CD4-positive, alpha-beta T cell treated with Interleukin-10 for 1 hour (primary cell): ENCODE results near the gene PI4K2A.
"Not testable (repeated sequence)": the region's sequence is repeated elsewhere in the genome, so short reads cannot be mapped to it uniquely, and the experiment has no call there.

Source experiments
- DNase-seq: peaks from one replicate; pipeline ENCODE4 v3.0.0-alpha.2; 2020

Gene PI4K2A

GRCh38 chr10:97632949-97633884 lies 7.3 kb upstream of the PI4K2A start, which contains the start of gene MORN4:
Gene MORN4, minus strand, starts transcription at chr10:97633500. Its CDS starts 13,847 bp downstream, at chr10:97619653.
- DNase-seq: peak; percentile 94

- peak; percentile 30 for DNase-seq
These were observed 6.5 kb upstream of the PI4K2A start for GRCh38 chr10:97633921-97634320.

GRCh38 chr10:97635577-97635976 lies 4.9 kb upstream of the PI4K2A start:
- no peak for DNase-seq

DNA sequence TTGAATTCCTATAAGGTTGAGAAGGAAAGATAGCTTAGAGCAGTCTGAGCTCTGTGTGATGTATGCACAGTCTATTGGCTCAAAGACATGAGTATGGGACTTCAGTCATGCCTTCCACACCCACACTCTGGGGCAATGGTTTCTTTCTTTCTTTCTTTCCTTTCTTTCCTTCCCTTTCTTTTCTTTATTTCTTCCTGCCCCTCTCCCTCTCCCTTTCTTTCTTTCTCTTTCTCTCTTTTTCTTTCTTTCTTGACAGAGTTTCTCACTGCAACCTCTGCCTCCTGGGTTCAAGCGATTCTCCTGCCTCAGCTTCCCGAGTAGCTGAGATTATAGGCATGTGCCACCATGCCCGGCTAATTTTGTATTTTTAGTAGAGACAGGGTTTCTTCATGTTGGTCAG lies 1.4 kb upstream of the PI4K2A start:
- not testable (repeated sequence) for DNase-seq

DNA sequence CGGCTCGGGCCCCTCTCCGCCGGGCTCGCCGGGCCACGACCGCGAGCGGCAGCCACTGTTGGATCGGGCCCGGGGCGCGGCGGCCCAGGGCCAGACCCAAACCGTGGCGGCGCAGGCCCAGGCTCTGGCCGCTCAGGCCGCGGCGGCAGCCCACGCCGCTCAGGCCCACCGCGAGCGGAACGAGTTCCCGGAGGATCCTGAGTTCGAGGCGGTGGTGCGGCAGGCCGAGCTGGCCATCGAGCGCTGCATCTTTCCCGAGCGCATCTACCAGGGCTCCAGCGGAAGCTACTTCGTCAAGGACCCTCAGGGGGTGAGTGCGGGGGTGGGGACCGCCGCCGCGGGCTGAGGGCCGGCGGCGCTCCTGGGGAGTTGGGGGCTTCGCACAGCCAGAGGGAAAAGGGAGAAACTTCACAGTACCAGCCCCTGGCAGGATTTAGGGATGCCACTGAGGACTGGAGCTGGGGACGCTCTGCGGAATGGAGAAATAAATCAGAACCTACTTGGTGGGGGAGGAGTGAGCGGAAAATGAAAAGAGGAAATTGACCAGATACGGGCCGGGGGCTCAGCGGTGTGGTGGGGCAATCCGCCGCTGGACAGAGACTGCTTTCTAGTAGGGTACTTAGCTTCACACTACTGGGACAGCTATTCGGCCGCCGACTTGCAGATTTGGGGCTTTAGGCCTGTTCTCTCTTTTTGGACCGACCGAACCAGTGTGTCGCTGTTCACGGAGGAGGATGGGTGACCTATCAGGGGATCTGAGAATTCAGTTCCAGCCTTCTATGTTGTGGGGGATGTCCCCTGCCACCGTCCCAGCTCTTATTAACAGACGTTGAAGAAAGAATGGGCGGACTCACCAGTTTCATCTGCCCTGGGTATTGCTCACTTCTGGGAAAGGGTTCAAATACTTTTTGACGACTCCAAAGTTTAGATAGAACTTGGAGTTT lies 669 bp downstream of the PI4K2A start:
- DNase-seq: peak; percentile 15

- not testable (repeated sequence) for DNase-seq
These were observed 2.1 kb downstream of the PI4K2A start for GRCh38 chr10:97642471-97643159.

DNA sequence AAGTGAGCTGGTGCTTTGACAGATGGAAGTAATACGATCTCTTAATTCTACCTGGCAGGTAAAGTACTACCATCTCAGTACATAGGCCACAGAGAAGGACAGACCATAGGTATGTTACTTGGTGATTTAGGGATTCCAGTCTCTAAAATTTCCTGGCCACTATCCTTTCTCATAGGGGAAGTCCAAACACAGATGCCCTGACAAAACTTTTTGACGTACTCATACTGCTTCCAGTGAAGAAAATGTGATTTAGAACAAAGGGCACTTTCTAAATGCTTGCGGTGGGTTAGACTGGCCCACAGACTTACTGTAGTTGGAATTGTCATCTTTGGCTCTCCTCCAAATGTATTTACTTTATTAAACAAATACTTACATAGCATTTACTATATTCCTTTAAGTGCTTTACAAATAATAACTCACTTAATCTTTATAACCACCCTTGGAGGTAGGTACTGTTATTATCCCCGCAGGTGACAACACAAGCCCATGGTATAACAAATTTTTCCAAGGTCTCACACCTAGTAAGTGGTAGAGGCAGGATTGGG lies 3.0 kb downstream of the PI4K2A start:
- no peak for DNase-seq

- no peak for DNase-seq
These were observed 4.5 kb downstream of the PI4K2A start for GRCh38 chr10:97644936-97645335.

GRCh38 chr10:97647556-97647955 lies 7.1 kb downstream of the PI4K2A start:
- DNase-seq: no peak

DNA sequence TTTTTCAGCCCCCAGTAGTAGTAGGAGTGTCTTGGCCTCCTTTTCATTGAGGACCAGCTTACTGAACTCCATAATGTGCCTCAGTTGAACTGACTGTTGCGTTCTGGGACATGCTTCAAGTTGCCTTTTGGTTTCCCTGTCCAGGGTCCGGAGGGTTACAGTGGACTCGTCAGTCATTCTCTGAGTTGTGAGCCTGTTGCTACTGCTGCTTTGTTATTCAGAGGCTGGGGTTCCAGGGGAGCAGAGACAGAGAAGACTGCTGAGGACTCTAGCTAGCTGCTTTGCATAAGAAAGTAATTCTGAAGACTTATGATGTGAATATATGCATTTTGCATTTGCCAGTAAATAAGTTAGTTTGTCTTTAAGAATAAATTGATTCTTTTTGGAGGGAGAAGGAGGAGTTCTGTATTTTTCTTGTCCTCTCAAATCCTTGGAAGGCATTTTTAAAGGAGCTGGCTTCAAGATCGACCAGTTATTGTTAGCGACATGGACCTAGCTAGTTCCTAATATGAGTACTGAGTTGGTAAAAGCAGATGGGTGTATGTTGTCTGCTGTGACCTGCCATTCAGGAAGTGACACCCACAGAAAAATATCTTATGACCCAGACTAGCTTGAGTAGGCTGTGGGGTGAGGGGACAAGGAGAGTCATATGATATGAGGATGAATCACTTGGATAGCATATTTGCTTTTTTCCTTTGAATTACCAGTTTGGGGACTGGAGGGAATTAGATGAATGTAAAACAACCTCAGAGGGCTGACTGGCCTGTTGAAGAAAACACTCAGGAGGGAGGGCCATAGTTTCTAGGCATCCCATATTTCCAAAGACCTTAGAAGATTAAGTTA lies 8.3 kb downstream of the PI4K2A start:
- DNase-seq: peak; percentile 63

DNA sequence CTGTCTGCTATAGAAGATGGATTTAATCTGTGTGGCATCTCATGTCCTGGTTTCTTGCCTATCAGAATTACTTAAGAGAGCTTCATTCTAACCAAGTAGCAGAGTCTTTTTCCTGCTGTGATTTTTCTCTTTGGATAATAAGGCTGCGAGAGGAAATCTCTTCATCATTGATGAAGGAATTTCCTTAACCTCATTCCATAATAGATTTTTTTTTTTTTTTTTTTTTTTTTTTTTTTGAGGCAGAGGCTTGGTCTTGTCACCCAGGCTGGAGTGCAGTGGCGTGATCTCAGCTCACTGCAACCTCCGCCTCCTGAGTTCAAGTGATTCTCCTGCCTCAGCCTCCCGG lies 8.9 kb downstream of the PI4K2A start:
- not testable (repeated sequence) for DNase-seq

- DNase-seq: no peak
These were observed 10.3 kb downstream of the PI4K2A start for GRCh38 chr10:97650726-97651125.

GRCh38 chr10:97651773-97652172 lies 11.3 kb downstream of the PI4K2A start:
- DNase-seq: no peak

DNA sequence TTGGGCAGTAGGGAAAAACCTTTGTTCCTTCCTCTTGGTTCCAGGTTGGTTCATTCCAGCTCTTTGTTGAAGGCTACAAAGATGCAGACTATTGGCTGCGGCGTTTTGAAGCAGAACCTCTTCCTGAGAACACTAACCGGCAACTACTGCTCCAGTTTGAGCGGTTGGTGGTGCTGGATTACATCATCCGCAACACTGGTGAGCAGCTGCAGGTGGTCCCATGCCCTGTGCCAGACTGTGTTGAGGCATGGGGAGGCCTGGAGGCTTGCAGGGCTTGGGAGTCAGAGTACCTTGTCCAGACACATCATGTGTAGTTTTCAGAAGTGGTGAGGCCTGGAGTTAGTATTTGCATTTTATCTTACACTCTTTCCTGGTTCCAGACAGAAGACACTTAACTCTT lies 16.3 kb downstream of the PI4K2A start:
- DNase-seq: no peak

DNA sequence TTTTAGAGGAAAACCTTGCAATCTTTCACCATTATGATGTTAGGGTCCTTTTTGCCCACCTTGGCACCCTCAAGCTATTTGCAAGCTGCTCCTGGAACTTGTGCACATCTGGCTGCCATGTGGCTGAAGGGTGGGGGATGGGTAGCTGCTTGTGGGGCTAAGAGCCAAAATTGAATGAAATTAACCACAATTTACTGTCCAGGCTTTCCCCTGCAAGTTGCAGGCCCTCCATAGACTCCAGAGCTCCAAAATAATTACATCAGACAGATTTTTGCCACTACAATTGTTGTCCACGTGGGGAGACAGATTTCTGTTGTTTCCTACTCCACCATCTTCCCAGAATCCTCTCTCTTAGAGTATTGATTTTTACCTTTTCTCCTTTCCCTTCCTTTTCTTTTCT lies 19.1 kb downstream of the PI4K2A start:
- DNase-seq: no peak

DNA sequence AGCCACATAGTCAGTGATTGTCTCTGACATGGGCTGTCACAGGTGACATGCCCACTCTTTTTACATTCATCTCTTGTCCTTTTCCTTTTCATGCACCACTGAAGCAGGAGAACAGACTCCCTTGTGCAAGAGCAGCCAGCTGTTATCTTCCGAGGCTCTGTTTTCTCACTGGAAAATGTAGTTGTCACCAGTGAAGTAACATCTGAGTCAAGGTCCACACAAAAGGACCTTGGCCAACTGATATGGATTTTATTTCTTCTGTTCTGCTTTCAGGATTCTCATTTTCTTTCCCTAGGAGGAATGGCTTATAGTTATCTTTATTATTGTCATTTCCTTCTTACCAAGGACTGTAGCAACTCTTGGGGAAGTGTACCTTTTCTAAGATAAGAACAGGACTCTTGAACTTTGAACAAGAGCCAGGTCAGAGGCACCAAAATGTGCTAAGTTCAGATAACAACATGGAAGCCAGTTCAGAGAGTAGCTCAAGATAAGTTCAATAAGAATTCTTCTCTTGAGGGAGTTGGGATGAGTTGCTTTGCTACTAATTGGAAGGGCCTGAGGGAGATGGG lies 23.9 kb downstream of the PI4K2A start:
- no peak for DNase-seq

DNA sequence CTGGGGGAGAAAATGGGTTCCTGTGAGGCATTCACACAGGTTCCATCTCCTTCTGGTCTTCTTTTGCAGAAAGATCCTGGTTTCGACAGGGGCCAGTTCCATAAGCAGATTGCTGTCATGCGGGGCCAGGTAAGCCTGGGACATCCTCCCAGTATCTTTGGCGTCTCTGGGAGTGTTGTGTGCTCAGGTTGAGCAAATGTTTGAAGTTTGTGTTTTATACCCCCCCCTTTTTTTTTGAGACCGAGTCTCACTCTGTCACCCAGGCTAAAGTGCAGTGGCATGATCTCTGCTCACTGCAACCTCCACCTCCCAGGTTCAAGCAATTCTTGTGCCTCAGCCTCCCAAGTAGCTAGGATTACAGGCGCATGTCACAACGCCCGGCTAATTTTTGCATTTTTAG lies 26.5 kb downstream of the PI4K2A start:
- DNase-seq: no peak

- no peak for DNase-seq
These were observed 27.0 kb downstream of the PI4K2A start for GRCh38 chr10:97667463-97667862.

- no peak for DNase-seq
These were observed 29.1 kb downstream of the PI4K2A start for GRCh38 chr10:97669571-97669970.

- no peak for DNase-seq
These were observed 33.5 kb downstream of the PI4K2A start for GRCh38 chr10:97673736-97674525.
